Suprapubic skin (tissue), 3 donors: ENCODE measurements around the gene SLC16A1.
"Not testable (repeated sequence)": the region's sequence is repeated elsewhere in the genome, so short reads cannot be mapped to it uniquely, and the experiment has no call there.

Source experiments
- CTCF ChIP-seq, 2 donors: fragments of 200-600 bp in 1 of 2; fragments of 450-650 bp in 1 of 2; sonication (generic) in 1 of 2; IDR thresholded peaks; one replicate each; pipeline ENCODE4 v1.5.1; 2016 to 2019; ENCODE audit warnings: antibody characterized with exemption in 2 of 2, mild to moderate bottlenecking in 1 of 2, moderate library complexity in 1 of 2
- EP300 ChIP-seq: sonication (generic); formaldehyde crosslinking; IDR thresholded peaks from one replicate; pipeline ENCODE4 v1.6.1; 2017; ENCODE audit warnings: antibody characterized with exemption
- POLR2A ChIP-seq, 2 donors: fragments of 450-650 bp; IDR thresholded peaks; one replicate each; pipeline ENCODE4 v1.6.1; 2017; ENCODE audit warnings: antibody characterized with exemption in 2 of 2, mild to moderate bottlenecking in 2 of 2, moderate library complexity in 2 of 2

GRCh38 chr1:112981834-112982233 is 25.8 kb upstream of the SLC16A1 start:
- TF ChIP-seq CTCF (IDR thresholded peaks at IDR 0.05); POLR2A (IDR thresholded peaks at IDR 0.05); EP300: not testable (repeated sequence)
